C4-2B (cell line): Measurements from ENCODE around the gene PRKCB.

ENCODE experiments used
- CTCF ChIP-seq: fragments of 450-650 bp; conservative IDR thresholded peaks from 2 replicates; pipeline ENCODE4 v1.5.1; 2017; ENCODE audit warnings: mild to moderate bottlenecking
- ZFX ChIP-seq: fragments of 450-650 bp; IDR thresholded peaks from 2 replicates; pipeline ENCODE4 v1.6.1; 2017

GRCh38 chr16:23941963-23942564 lies 106.3 kb downstream of the PRKCB start:
- TF ChIP-seq CTCF (no peak), ZFX (no peak)
